Astrocyte (in vitro differentiated cells and primary cell): ENCODE results near the gene POLN. TPM values are rescaled to one million over a fixed set of nuclear protein-coding genes. Genes with fewer than 3 reads are reported as not detected.

Source experiments
- DNase-seq: peaks from one replicate; pipeline ENCODE4 v3.0.0-alpha.2; 2010; ENCODE audit warnings: low read depth
- FAIRE-seq: peaks from 2 replicates; lab custom pipeline; 2011; peaks lifted over from hg19 to GRCh38; lab: Jason Lieb, UNC
- H2AFZ ChIP-seq: 2 replicates; pipeline ENCODE4 v1.6.0; 2012; ENCODE audit warnings: low read depth, low read length, inconsistent platforms
- H3K27ac ChIP-seq: 2 replicates; pipeline ENCODE4 v1.5.1; 2011; ENCODE audit warnings: low read depth, low read length, inconsistent platforms
- H3K27me3 ChIP-seq: 2 replicates; pipeline ENCODE4 v1.6.0; 2011; ENCODE audit warnings: low read length, inconsistent platforms; ENCODE audit not compliant: insufficient read depth
- H3K36me3 ChIP-seq: 2 replicates; pipeline ENCODE4 v1.5.1; 2011; ENCODE audit warnings: low read length, inconsistent platforms; ENCODE audit not compliant: insufficient read depth
- H3K4me1 ChIP-seq: 2 replicates; pipeline ENCODE4 v1.5.1; 2011; ENCODE audit warnings: low read length, inconsistent platforms; ENCODE audit not compliant: insufficient read depth
- H3K4me2 ChIP-seq: 2 replicates; pipeline ENCODE4 v1.6.0; 2012; ENCODE audit warnings: low read length, inconsistent platforms
- H3K4me3 ChIP-seq: 2 replicates; pipeline ENCODE4 v1.5.1; 2011; ENCODE audit warnings: low read depth, mild to moderate bottlenecking, low read length, inconsistent platforms; ENCODE audit not compliant: insufficient read depth
- H3K79me2 ChIP-seq: 2 replicates; pipeline ENCODE4 v1.6.0; 2012; ENCODE audit warnings: mild to moderate bottlenecking, low read length, inconsistent platforms; ENCODE audit not compliant: insufficient read depth
- H3K9ac ChIP-seq: 2 replicates; pipeline ENCODE4 v1.6.0; 2012; ENCODE audit warnings: mild to moderate bottlenecking, low read length, inconsistent platforms
- H3K9me3 ChIP-seq: 2 replicates; pipeline ENCODE4 v1.5.1; 2012; ENCODE audit warnings: low read depth, mild to moderate bottlenecking, low read length, inconsistent platforms; ENCODE audit not compliant: insufficient read depth
- H4K20me1 ChIP-seq: 2 replicates; pipeline ENCODE4 v1.6.0; 2012; ENCODE audit warnings: low read length, inconsistent platforms; ENCODE audit not compliant: insufficient read depth
- H3K27ac Mint-ChIP-seq: one replicate; pipeline ENCODE4 v1.8.0; 2021; ENCODE audit warnings: mild to moderate bottlenecking, mixed read lengths; ENCODE audit not compliant: unreplicated experiment
- H3K27me3 Mint-ChIP-seq: one replicate; pipeline ENCODE4 v1.8.0; 2021; ENCODE audit warnings: low read depth, mixed read lengths; ENCODE audit not compliant: unreplicated experiment
- H3K36me3 Mint-ChIP-seq: one replicate; pipeline ENCODE4 v1.8.0; 2021; ENCODE audit warnings: low read depth, mixed read lengths; ENCODE audit not compliant: unreplicated experiment
- H3K4me1 Mint-ChIP-seq: one replicate; pipeline ENCODE4 v1.8.0; 2021; ENCODE audit warnings: low read depth, mixed read lengths; ENCODE audit not compliant: unreplicated experiment
- H3K4me3 Mint-ChIP-seq: one replicate; pipeline ENCODE4 v1.8.0; 2021; ENCODE audit warnings: mild to moderate bottlenecking, moderate library complexity, mixed read lengths; ENCODE audit not compliant: unreplicated experiment
- H3K9me3 Mint-ChIP-seq: one replicate; pipeline ENCODE4 v1.8.0; 2021; ENCODE audit warnings: mild to moderate bottlenecking, mixed read lengths; ENCODE audit not compliant: unreplicated experiment
- EZH2 ChIP-seq: IDR thresholded peaks from 2 replicates; pipeline ENCODE4 v1.6.1; 2012; ENCODE audit warnings: mild to moderate bottlenecking, low read length, inconsistent platforms; ENCODE audit not compliant: insufficient read depth
- total RNA-seq: library from RNA; stranded (reverse); gene quantifications from 2 replicates; pipeline ENCODE4 v1.2.1, GENCODE V29; 2021
- TF ChIP-seq, protein P1 (sequence below): IDR thresholded peaks from 2 replicates; pipeline ENCODE4 v1.5.1; 2011; ENCODE audit warnings: low read depth, mild to moderate bottlenecking, inconsistent platforms, low read length, moderate library complexity; ENCODE audit not compliant: insufficient read depth

POLN gene
- total RNA-seq, 1 donor from 2014 or later = 3.1 TPM

GRCh38 chr4:2252530-2253091 is 10.7 kb upstream of the POLN start:
- Mint-ChIP-seq H3K27me3 (no peaks in the 10 kb centered on the region), H3K27ac (no peak overlapping the region), H3K4me1 (peaks cover 2% of the 10 kb centered on the region), H3K36me3 (peaks cover 15% of the 10 kb centered on the region), H3K9me3 (no peaks in the 10 kb centered on the region), H3K4me3 (no peak overlapping the region)
- Histone ChIP-seq H3K27me3 (no peaks in the 10 kb centered on the region), H3K9ac (no peak overlapping the region), H3K4me2 (no peak overlapping the region), H3K4me3 (no peak overlapping the region), H3K9me3 (no peaks in the 10 kb centered on the region), H2AFZ (no peak overlapping the region), H3K79me2 (peaks cover 23% of the 10 kb centered on the region), H3K27ac (no peak overlapping the region), H3K4me1 (peaks cover 18% of the 10 kb centered on the region), H3K36me3 (peaks cover 5% of the 10 kb centered on the region), H4K20me1 (peaks cover 91% of the 10 kb centered on the region)
- FAIRE-seq (no peak), DNase-seq (no peak)
- TF ChIP-seq, protein P1, sequence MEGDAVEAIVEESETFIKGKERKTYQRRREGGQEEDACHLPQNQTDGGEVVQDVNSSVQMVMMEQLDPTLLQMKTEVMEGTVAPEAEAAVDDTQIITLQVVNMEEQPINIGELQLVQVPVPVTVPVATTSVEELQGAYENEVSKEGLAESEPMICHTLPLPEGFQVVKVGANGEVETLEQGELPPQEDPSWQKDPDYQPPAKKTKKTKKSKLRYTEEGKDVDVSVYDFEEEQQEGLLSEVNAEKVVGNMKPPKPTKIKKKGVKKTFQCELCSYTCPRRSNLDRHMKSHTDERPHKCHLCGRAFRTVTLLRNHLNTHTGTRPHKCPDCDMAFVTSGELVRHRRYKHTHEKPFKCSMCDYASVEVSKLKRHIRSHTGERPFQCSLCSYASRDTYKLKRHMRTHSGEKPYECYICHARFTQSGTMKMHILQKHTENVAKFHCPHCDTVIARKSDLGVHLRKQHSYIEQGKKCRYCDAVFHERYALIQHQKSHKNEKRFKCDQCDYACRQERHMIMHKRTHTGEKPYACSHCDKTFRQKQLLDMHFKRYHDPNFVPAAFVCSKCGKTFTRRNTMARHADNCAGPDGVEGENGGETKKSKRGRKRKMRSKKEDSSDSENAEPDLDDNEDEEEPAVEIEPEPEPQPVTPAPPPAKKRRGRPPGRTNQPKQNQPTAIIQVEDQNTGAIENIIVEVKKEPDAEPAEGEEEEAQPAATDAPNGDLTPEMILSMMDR = no peak
- no peak for TF ChIP-seq EZH2

GRCh38 chr4:2251795-2252529 is 10.0 kb upstream of the POLN start:
- Mint-ChIP-seq H3K36me3 (peaks cover 12% of the 10 kb centered on the region), H3K4me3 (no peak overlapping the region), H3K27ac (no peak overlapping the region), H3K9me3 (no peaks in the 10 kb centered on the region), H3K27me3 (no peaks in the 10 kb centered on the region), H3K4me1 (peaks cover 2% of the 10 kb centered on the region)
- Histone ChIP-seq H3K4me2 (no peak overlapping the region), H3K4me3 (no peak overlapping the region), H3K27ac (no peak overlapping the region), H2AFZ (no peak overlapping the region), H3K4me1 (peaks cover 18% of the 10 kb centered on the region), H3K79me2 (peaks cover 18% of the 10 kb centered on the region), H3K36me3 (peaks cover 5% of the 10 kb centered on the region), H3K9ac (no peak overlapping the region), H3K27me3 (no peaks in the 10 kb centered on the region), H4K20me1 (peaks cover 84% of the 10 kb centered on the region), H3K9me3 (no peaks in the 10 kb centered on the region)
- FAIRE-seq (no peak), DNase-seq (no peak)
- TF ChIP-seq, protein P1 = no peak
- no peak for TF ChIP-seq EZH2
